Measurements from ENCODE around the gene APBB2. TPM values are rescaled to one million over a fixed set of nuclear protein-coding genes. Genes with fewer than 3 reads are reported as not detected.

The APBB2 gene
- total and polyA plus RNA-seq, 10 of the 15 experiments (the other 5 are each of a cell fraction or from before 2014, with no cell fraction given): 2.7 to 24.6 (median 19.0) TPM

- no peak overlapping the region for H3K4me2 ChIP-seq (ENCODE audit: control insufficient read depth, insufficient read depth)
- no TSS peak for BruUV-seq (replicated peaks)
- H3K9me3 ChIP-seq (replicated peaks; ENCODE audit: control insufficient read depth, insufficient read depth, low read length): no peaks in the 10 kb centered on the region; the same call in 1 of the 3 replicates
- ChIA-PET CTCF (interaction anchor here (2.2 kb wide), 1 partner anchor 10 kb away, joined by 11 read pairs; no protein-coding TSS in a partner anchor), SMC1A (ENCODE audit: uncharacterized antibody, unreplicated experiment) (interaction anchor here (1.1 to 2.0 kb wide), 4 partner anchors 8 to 194 kb away, joined by 3 to 4 read pairs (median 3); no protein-coding TSS in a partner anchor), RAD21 (ENCODE audit: unreplicated experiment) (no interaction called here), POLR2A (interaction anchor here (1.7 kb wide), 1 partner anchor 20 kb away, joined by 4 read pairs; no protein-coding TSS in a partner anchor)
- H3K4me3 ChIP-seq: no peak overlapping the region
- no peaks in the 10 kb centered on the region for H3K36me3 ChIP-seq (ENCODE audit: control insufficient read depth in 2 of 2, insufficient read depth in 2 of 2, low read length in 1 of 2)
- no peak overlapping the region for H3K9ac ChIP-seq (ENCODE audit: control insufficient read depth, insufficient read depth, low read length)
- peaks cover 8% of the 10 kb centered on the region for H3K4me1 ChIP-seq (ENCODE audit: control insufficient read depth, insufficient read depth, low read length)
- intact Hi-C loops (cut with micrococcal nuclease; ENCODE audit: unreplicated experiment) (no loop called here), in situ Hi-C loops (cut with MboI) (loop anchor here (25.0 kb wide), 1 partner anchor 1817 kb away; the partner anchor contains the start of gene RFC1)
- ATAC-seq (no peak), DNase-seq (ENCODE audit: low read depth, low spot score) (no peak), FAIRE-seq (no peak)
- no peak overlapping the region for H2AFZ ChIP-seq (ENCODE audit: control insufficient read depth, low read depth, low read length)
- no peak overlapping the region for H3K27ac ChIP-seq (ENCODE audit: control insufficient read depth, insufficient read depth)
- H3K27me3 ChIP-seq (replicated peaks in 1 of 2; ENCODE audit: control insufficient read depth in 2 of 2, insufficient read depth in 2 of 2, low read length in 1 of 2): no peaks in the 10 kb centered on the region
- WGBS (ENCODE audit: insufficient coverage, insufficient replicate concordance, low lambda C conversion rate, missing lambda C conversion rate): 13% methylated on average over 4 of the region's 4 CpGs
- no peak for TF ChIP-seq MXI1 (IDR thresholded peaks at IDR 0.05; ENCODE audit: low read depth, low read length)
- no peak for TF ChIP-seq IKZF2 (IDR thresholded peaks at IDR 0.05)
- no peak for TF ChIP-seq NFXL1 (IDR thresholded peaks at IDR 0.05; ENCODE audit: borderline replicate concordance)
- TF ChIP-seq ETV6 (conservative IDR thresholded peaks at IDR 0.05 in 1 of 2, IDR thresholded peaks at IDR 0.05 in 1 of 2; ENCODE audit: borderline replicate concordance in 1 of 2, low read depth in 1 of 2): no peak
- TF ChIP-seq ZNF217 (IDR thresholded peaks at IDR 0.05): no peak
- no peak for TF ChIP-seq RBBP5 (conservative IDR thresholded peaks at IDR 0.05)
- no peak for TF ChIP-seq E2F8 (IDR thresholded peaks at IDR 0.05; ENCODE audit: low read depth, partially characterized antibody)
- TF ChIP-seq CBFB (IDR thresholded peaks at IDR 0.05; ENCODE audit: low read depth): no peak
- TF ChIP-seq BACH1 (IDR thresholded peaks at IDR 0.05; ENCODE audit: borderline replicate concordance): no peak
- peaks cover 30% of the 10 kb centered on the region for H3K79me2 ChIP-seq (ENCODE audit: control insufficient read depth, insufficient read depth, low read length)
- no peaks in the 10 kb centered on the region for H4K20me1 ChIP-seq (ENCODE audit: control insufficient read depth, insufficient read depth)
These were observed 34.7 kb downstream of the APBB2 start for GRCh38 chr4:41179498-41180195.
